GM12878 (cell line): Measurements from ENCODE around the gene RETSAT. TPM values are rescaled to one million over a fixed set of nuclear protein-coding genes. Genes with fewer than 3 reads are reported as not detected.

Experiments
- ATAC-seq: fragments of 200-7000 bp; cut with Tn5 transposase; 3 replicates; pipeline ENCODE4 v1.9.1; 2020; ENCODE audit warnings: mild to moderate bottlenecking, moderate library complexity
- BruUV-seq: library from RNA; stranded (reverse); fragments of 400-500 nt; replicated peaks from 2 replicates; lab custom pipeline; 2021; lab: Mats Ljungman, UMichigan
- CTCF ChIA-PET: fragments of 300-600 bp; sonication (Branson Sonifier 250); formaldehyde crosslinking; extraction: SDS; loops from one replicate; lab custom pipeline; 2021; ENCODE audit warnings: inconsistent platforms; lab: Yijun Ruan, JAX
- POLR2A ChIA-PET: fragments of 350-600 bp; formaldehyde crosslinking; extraction: SDS; loops from one replicate; lab custom pipeline; 2021; ENCODE audit warnings: inconsistent platforms; lab: Charles Lee
- RAD21 ChIA-PET: fragments of 300-600 bp; sonication (Branson Sonifier 250); formaldehyde crosslinking; loops from one replicate; lab custom pipeline; 2023; ENCODE audit warnings: antibody characterized with exemption; ENCODE audit not compliant: unreplicated experiment; lab: Charles Lee
- SMC1A ChIA-PET: fragments of 300-600 bp; sonication (Branson Sonifier 250); formaldehyde crosslinking; loops from one replicate; lab custom pipeline; 2023; ENCODE audit not compliant: unreplicated experiment, uncharacterized antibody; lab: Charles Lee
- DNase-seq: peaks from one replicate; pipeline ENCODE4 v3.0.0-alpha.2; 2011; ENCODE audit warnings: low read depth, low spot score
- FAIRE-seq: peaks from 3 replicates; lab custom pipeline; 2011; peaks lifted over from hg19 to GRCh38; lab: Jason Lieb, UNC
- H2AFZ ChIP-seq: 2 replicates; pipeline ENCODE4 v1.6.0; 2011; ENCODE audit warnings: low read depth, low read length, control low read depth; ENCODE audit not compliant: control insufficient read depth
- H3K27ac ChIP-seq: 2 replicates; pipeline ENCODE4 v1.5.1; 2011; ENCODE audit warnings: control low read depth; ENCODE audit not compliant: control insufficient read depth, insufficient read depth
- H3K27me3 ChIP-seq, 2 experiments: replicated peaks in 1 of 2; 2 replicates each; pipeline versions ENCODE4 v1.6.0 to v1.6.1; 2011; ENCODE audit warnings: low read length in 1 of 2; ENCODE audit not compliant: control insufficient read depth in 2 of 2, insufficient read depth in 2 of 2
- H3K36me3 ChIP-seq, 2 experiments: 2 replicates each; pipeline ENCODE4 v1.5.1; 2011; ENCODE audit warnings: low read length in 1 of 2; ENCODE audit not compliant: control insufficient read depth in 2 of 2, insufficient read depth in 2 of 2
- H3K4me1 ChIP-seq: 2 replicates; pipeline ENCODE4 v1.6.1; 2011; ENCODE audit warnings: mild to moderate bottlenecking, low read length, moderate library complexity, mixed read lengths; ENCODE audit not compliant: control insufficient read depth, insufficient read depth
- H3K4me2 ChIP-seq: 2 replicates; pipeline ENCODE4 v1.6.0; 2011; ENCODE audit warnings: control low read depth; ENCODE audit not compliant: control insufficient read depth, insufficient read depth
- H3K4me3 ChIP-seq: fragments of 200-600 bp; sonication (generic); 2 replicates; pipeline ENCODE4 v1.5.1; 2016
- H3K79me2 ChIP-seq: 2 replicates; pipeline ENCODE4 v1.6.0; 2011; ENCODE audit warnings: low read length; ENCODE audit not compliant: control insufficient read depth, insufficient read depth
- H3K9ac ChIP-seq: 2 replicates; pipeline ENCODE4 v1.8.0; 2011; ENCODE audit warnings: low read length, control low read depth, mixed read lengths; ENCODE audit not compliant: control insufficient read depth, insufficient read depth
- H3K9me3 ChIP-seq: replicated peaks from 3 replicates; pipeline ENCODE4 v1.5.1; 2011; ENCODE audit warnings: mild to moderate bottlenecking, low read length; ENCODE audit not compliant: control insufficient read depth, insufficient read depth
- H4K20me1 ChIP-seq: 2 replicates; pipeline ENCODE4 v1.6.0; 2011; ENCODE audit not compliant: control insufficient read depth, insufficient read depth
- BMI1 ChIP-seq: fragments of 450-650 bp; IDR thresholded peaks from 2 replicates; pipeline ENCODE4 v1.6.1; 2016; ENCODE audit warnings: mild to moderate bottlenecking, moderate library complexity, borderline replicate concordance
- CEBPZ ChIP-seq: fragments of 150-350 bp; IDR thresholded peaks from 2 replicates; pipeline ENCODE4 v1.6.1; 2016; ENCODE audit warnings: low read depth, low read length
- CUX1 ChIP-seq: IDR thresholded peaks from 2 replicates; pipeline ENCODE4 v1.6.1; 2012; ENCODE audit warnings: improper control_type of control experiment, low read depth, low read length; ENCODE audit not compliant: insufficient replicate concordance
- EP300 ChIP-seq, 2 experiments: fragments of 150-350 bp in 1 of 2; IDR thresholded peaks; 2 replicates each; pipeline ENCODE4 v1.6.1; 2011 to 2012; ENCODE audit warnings: low read depth in 2 of 2, low read length in 2 of 2, borderline replicate concordance in 1 of 2, improper control_type of control experiment in 1 of 2, inconsistent platforms in 1 of 2; ENCODE audit not compliant: control insufficient read depth in 1 of 2
- FOXK2 ChIP-seq: fragments of 450-650 bp; IDR thresholded peaks from 2 replicates; pipeline ENCODE4 v1.6.1; 2017; ENCODE audit warnings: mild to moderate bottlenecking, moderate library complexity
- GATAD2B ChIP-seq: fragments of 450-650 bp; conservative IDR thresholded peaks from 2 replicates; pipeline ENCODE4 v1.6.1; 2017; ENCODE audit warnings: low read depth, mild to moderate bottlenecking, moderate library complexity
- HDAC2 ChIP-seq: fragments of 200-600 bp; sonication (generic); IDR thresholded peaks from 2 replicates; pipeline ENCODE4 v1.6.1; 2017
- IRF4 ChIP-seq: IDR thresholded peaks from 2 replicates; pipeline ENCODE4 v1.6.1; 2011; ENCODE audit warnings: low read depth, low read length
- JUND ChIP-seq: IDR thresholded peaks from 2 replicates; pipeline ENCODE4 v1.6.1; 2012; ENCODE audit warnings: low read depth, mild to moderate bottlenecking, low read length, improper control_type of control experiment, moderate library complexity
- NFXL1 ChIP-seq: fragments of 450-650 bp; IDR thresholded peaks from 2 replicates; pipeline ENCODE4 v1.6.1; 2017; ENCODE audit warnings: antibody characterized with exemption, mild to moderate bottlenecking, borderline replicate concordance
- NFYA ChIP-seq: IDR thresholded peaks from 2 replicates; pipeline ENCODE4 v1.6.1; 2011; ENCODE audit warnings: low read depth, mild to moderate bottlenecking, low read length, improper control_type of control experiment, borderline replicate concordance
- RAD51 ChIP-seq: fragments of 450-650 bp; IDR thresholded peaks from 2 replicates; pipeline ENCODE4 v1.6.1; 2016; ENCODE audit warnings: moderate library complexity, mild to moderate bottlenecking, inconsistent platforms
- STAT3 ChIP-seq: IDR thresholded peaks from 2 replicates; pipeline ENCODE4 v1.6.1; 2011; ENCODE audit warnings: low read depth, low read length, improper control_type of control experiment
- SUZ12 ChIP-seq: fragments of 200-600 bp; sonication (generic); IDR thresholded peaks from one replicate; pipeline ENCODE4 v1.6.1; 2018; ENCODE audit warnings: antibody characterized with exemption, mild to moderate bottlenecking; ENCODE audit not compliant: unreplicated experiment
- ZBTB33 ChIP-seq: fragments of 450-650 bp; IDR thresholded peaks from 2 replicates; pipeline ENCODE4 v1.6.1; 2017; ENCODE audit warnings: mild to moderate bottlenecking
- WGBS: methylation state at CpG from one replicate; pipeline ENCODE4 v1.1.6; 2016; ENCODE audit warnings: low lambda C conversion rate; ENCODE audit not compliant: insufficient replicate concordance, insufficient coverage; ENCODE audit errors: missing lambda C conversion rate; 5-methylcytosine and 5-hydroxymethylcytosine counted together
- in situ Hi-C: fragments of 300-500 bp; cut with MboI; formaldehyde crosslinking; loops from 9 replicates; pipeline ENCODE4 v1.14.3; 2018; ENCODE audit warnings: mixed read lengths
- intact Hi-C: fragments of 100-400 bp; cut with micrococcal nuclease; formaldehyde crosslinking; loops from one replicate; pipeline ENCODE4 v1.14.2; 2022; ENCODE audit not compliant: unreplicated experiment
- polyA plus RNA-seq, 11 experiments: library from polyadenylated mRNA; depleted of rRNA in 4 of 11; unstranded in 6 of 11; stranded (reverse) in 5 of 11; fragments of >200 nt; fragmentation: Nextera tagmentation in 4 of 11; fragmentation: Illumina TruSeq in 1 of 11; extraction: Ambion mirVana in 4 of 11; extraction: Trizol in 1 of 11; gene quantifications; 1 replicate in 1 of 11; 2 replicates in 10 of 11; pipeline versions ENCODE4 v1.2.1 to v1.2.3, GENCODE V29; 2011 to 2016; ENCODE audit warnings: inconsistent platforms in 2 of 11, missing spikeins in 2 of 11, low read depth in 1 of 11
- total RNA-seq, 4 experiments: library from RNA; depleted of rRNA in 3 of 4; stranded (reverse); fragments of >200 nt in 3 of 4; fragmentation: Illumina TruSeq in 1 of 4; extraction: Trizol in 1 of 4; gene quantifications; 2 replicates each; pipeline versions ENCODE4 v1.2.1 to v1.2.3, GENCODE V29; 2013 to 2021

Gene RETSAT
- total and polyA plus RNA-seq, 10 of the 15 experiments (the other 5 are each of a cell fraction or from before 2014, with no cell fraction given) = 3.3 to 28.8 (median 22.0) TPM

GRCh38 chr2:85342156-85342555 is 12.2 kb downstream of the RETSAT start:
- SMC1A ChIA-PET = interaction anchor here (1.1 kb wide), 1 partner anchor 9 kb away, joined by 4 read pairs; no protein-coding TSS in a partner anchor
- H3K9me3 ChIP-seq = no peaks in the 10 kb centered on the region
- ATAC-seq = no peak
- peaks cover 0 to 5% of the 10 kb centered on the region in 2 experiments; a peak in 3 of 4 replicates for H3K36me3 ChIP-seq
- H3K79me2 ChIP-seq = no peaks in the 10 kb centered on the region
- no peak for DNase-seq
- FAIRE-seq = no peak
- no peaks in the 10 kb centered on the region; a peak in 1 of 4 replicates for H3K27me3 ChIP-seq
- no peaks in the 10 kb centered on the region for H3K4me1 ChIP-seq
- no peak overlapping the region for H2AFZ ChIP-seq
- H3K9ac ChIP-seq = no peak overlapping the region
- BruUV-seq = no TSS peak
- no peaks in the 10 kb centered on the region for H4K20me1 ChIP-seq
- intact Hi-C loops (no loop called here), in situ Hi-C loops (no loop called here)
- no peak overlapping the region for H3K4me2 ChIP-seq
- CTCF ChIA-PET = no interaction called here
- POLR2A ChIA-PET = no interaction called here
- 83% methylated on average over 3 of the region's 3 CpGs for WGBS
- no peak overlapping the region for H3K4me3 ChIP-seq
- RAD21 ChIA-PET = no interaction called here
- no peak overlapping the region for H3K27ac ChIP-seq
- TF ChIP-seq GATAD2B (no peak), FOXK2 (no peak), CUX1 (no peak), NFXL1 (no peak), SUZ12 (no peak), ZBTB33 (no peak), CEBPZ (no peak), IRF4 (no peak), RAD51 (no peak), HDAC2 (no peak), EP300 (IDR thresholded peaks at IDR 0.05; ENCODE audit: borderline replicate concordance in 1 of 2, control insufficient read depth in 1 of 2, low read depth in 2 of 2, low read length in 2 of 2) (no peak), BMI1 (no peak), JUND (no peak), NFYA (no peak), STAT3 (no peak)
